Activated T-cell treated with anti-CD3 and anti-CD28 coated beads, Interleukin-2, amount 50 U/mL, for 1 hour (primary cell): Measurements from ENCODE around the gene DARS1.
"Not testable (repeated sequence)": the region's sequence is repeated elsewhere in the genome, so short reads cannot be mapped to it uniquely, and the experiment has no call there.

ENCODE experiments used
- DNase-seq: peaks from one replicate; pipeline ENCODE4 v3.0.0-alpha.2; 2020

Gene DARS1

GRCh38 chr2:135936524-135936923, 48.9 kb downstream of the DARS1 start:
- DNase-seq: no peak

GRCh38 chr2:135935914-135936313, 49.5 kb downstream of the DARS1 start:
- DNase-seq: no peak

GRCh38 chr2:135931776-135932443, 53.5 kb downstream of the DARS1 start:
- no peak for DNase-seq

- DNase-seq: no peak
These were observed 58.8 kb downstream of the DARS1 start for GRCh38 chr2:135926605-135927004.

GRCh38 chr2:135925571-135925970, 59.9 kb downstream of the DARS1 start:
- no peak for DNase-seq

- DNase-seq: no peak
These were observed 69.2 kb downstream of the DARS1 start for GRCh38 chr2:135916207-135916606.

GRCh38 chr2:135914485-135914884, 70.9 kb downstream of the DARS1 start:
- DNase-seq: no peak

- no peak for DNase-seq
These were observed 71.6 kb downstream of the DARS1 start for GRCh38 chr2:135913727-135914365.

- no peak for DNase-seq
These were observed 75.5 kb downstream of the DARS1 start for GRCh38 chr2:135909976-135910375.

- DNase-seq: no peak
These were observed 79.7 kb downstream of the DARS1 start for GRCh38 chr2:135905679-135906078.

GRCh38 chr2:135904341-135904989, 81.0 kb downstream of the DARS1 start:
- no peak for DNase-seq

- DNase-seq: no peak
These were observed 81.8 kb downstream of the DARS1 start for GRCh38 chr2:135903650-135904049.

- no peak for DNase-seq
These were observed 85.9 kb downstream of the DARS1 start for GRCh38 chr2:135899567-135899966.

GRCh38 chr2:135898234-135898786, 87.1 kb downstream of the DARS1 start:
- DNase-seq: no peak

- no peak for DNase-seq
These were observed 90.5 kb downstream of the DARS1 start for GRCh38 chr2:135894930-135895329.

- DNase-seq: no peak
These were observed 92.0 kb downstream of the DARS1 start for GRCh38 chr2:135893374-135893794.

- DNase-seq: no peak
These were observed 94.6 kb downstream of the DARS1 start for GRCh38 chr2:135890835-135891234.

GRCh38 chr2:135890149-135890548, 95.3 kb downstream of the DARS1 start:
- DNase-seq: no peak

GRCh38 chr2:135888587-135888986, 96.8 kb downstream of the DARS1 start:
- DNase-seq: not testable (repeated sequence)

- no peak for DNase-seq
These were observed 99.7 kb downstream of the DARS1 start for GRCh38 chr2:135885709-135886108.

- DNase-seq: no peak
These were observed 103.0 kb downstream of the DARS1 start for GRCh38 chr2:135882415-135882814.

- not testable (repeated sequence) for DNase-seq
These were observed 108.7 kb downstream of the DARS1 start for GRCh38 chr2:135876770-135877169.

GRCh38 chr2:135876066-135876711, 109.2 kb downstream of the DARS1 start, which contains the start of gene MCM6:
MCM6 (minus strand) TSS chr2:135876443; CDS start chr2:135876365, 78 bp downstream.
- DNase-seq: peak; percentile 95
